Kidney epithelial cell (primary cell): ENCODE results near the gene ARHGAP5. TPM values are rescaled to one million over a fixed set of nuclear protein-coding genes. Genes with fewer than 3 reads are reported as not detected.

ENCODE experiments used
- DNase-seq: peaks from one replicate; pipeline ENCODE4 v3.0.0-alpha.2; 2010; ENCODE audit warnings: low read depth
- H3K27me3 ChIP-seq: 2 replicates; pipeline ENCODE4 v1.6.0; 2011; ENCODE audit warnings: low read length; ENCODE audit not compliant: control insufficient read depth, insufficient read depth
- H3K36me3 ChIP-seq: 2 replicates; pipeline ENCODE4 v1.5.1; 2011; ENCODE audit warnings: low read length; ENCODE audit not compliant: control insufficient read depth, insufficient read depth
- H3K4me3 ChIP-seq: 2 replicates; pipeline ENCODE4 v1.5.1; 2011; ENCODE audit warnings: low read depth, mild to moderate bottlenecking, control low read depth, low read length
- CTCF ChIP-seq: IDR thresholded peaks from 2 replicates; pipeline ENCODE4 v1.5.1; 2011; ENCODE audit warnings: mild to moderate bottlenecking, moderate library complexity, low read length, control low read depth, inconsistent platforms; ENCODE audit not compliant: insufficient read depth, poor library complexity, severe bottlenecking
- total RNA-seq: library from RNA; depleted of rRNA; stranded (reverse); fragments of >200 nt; gene quantifications from 2 replicates; pipeline ENCODE4 v1.2.3, GENCODE V29; 2015

The ARHGAP5 gene
- total RNA-seq, 1 donor from 2014 or later, result 86.3 TPM

GRCh38 chr14:32189811-32190210 is 112.7 kb downstream of the ARHGAP5 start:
- Histone ChIP-seq H3K36me3 (no peaks in the 10 kb centered on the region), H3K4me3 (no peak overlapping the region), H3K27me3 (no peaks in the 10 kb centered on the region)
- no peak for TF ChIP-seq CTCF
- DNase-seq, result no peak

GRCh38 chr14:32190673-32191072 is 113.6 kb downstream of the ARHGAP5 start:
- TF ChIP-seq CTCF, result no peak
- no peak for DNase-seq

GRCh38 chr14:32192712-32193373 is 115.7 kb downstream of the ARHGAP5 start:
- H3K36me3 ChIP-seq, result no peaks in the 10 kb centered on the region
- TF ChIP-seq CTCF, result no peak
- H3K4me3 ChIP-seq, result no peak overlapping the region
- no peaks in the 10 kb centered on the region for H3K27me3 ChIP-seq
- no peak for DNase-seq

More at GRCh38 chr14:32190673-32191072, 113.6 kb downstream of the ARHGAP5 start:
- Histone ChIP-seq H3K36me3 (no peaks in the 10 kb centered on the region), H3K4me3 (no peak overlapping the region), H3K27me3 (no peaks in the 10 kb centered on the region)

GRCh38 chr14:32193532-32193931 is 116.4 kb downstream of the ARHGAP5 start:
- no peak for DNase-seq
- H3K27me3 ChIP-seq, result no peaks in the 10 kb centered on the region
- no peak overlapping the region for H3K4me3 ChIP-seq
- H3K36me3 ChIP-seq, result no peaks in the 10 kb centered on the region
- TF ChIP-seq CTCF, result no peak

GRCh38 chr14:32195636-32196035 is 118.5 kb downstream of the ARHGAP5 start:
- Histone ChIP-seq H3K4me3 (no peak overlapping the region), H3K36me3 (no peaks in the 10 kb centered on the region), H3K27me3 (no peaks in the 10 kb centered on the region)
- DNase-seq, result no peak
- no peak for TF ChIP-seq CTCF

GRCh38 chr14:32197919-32198318 is 120.8 kb downstream of the ARHGAP5 start:
- Histone ChIP-seq H3K27me3 (no peaks in the 10 kb centered on the region), H3K36me3 (no peaks in the 10 kb centered on the region), H3K4me3 (no peak overlapping the region)
- DNase-seq, result no peak
- no peak for TF ChIP-seq CTCF
